GM23338 (cell line): ENCODE measurements around the gene DNAH8.

Source experiments
- CREB1 ChIP-seq: fragments of 250-450 bp; sonication (Bioruptor Pico); IDR thresholded peaks from 2 replicates; pipeline ENCODE4 v1.5.0; 2020; ENCODE audit warnings: low read depth, mild to moderate bottlenecking, moderate library complexity
- EZH2 ChIP-seq: fragments of 200-600 bp; sonication (generic); IDR thresholded peaks from one replicate; pipeline ENCODE4 v1.8.0; 2017; ENCODE audit warnings: antibody characterized with exemption, mild to moderate bottlenecking, low read depth; ENCODE audit not compliant: unreplicated experiment
- EZH2phosphoT487 ChIP-seq: fragments of 200-600 bp; sonication (generic); IDR thresholded peaks from one replicate; pipeline ENCODE4 v1.8.1; 2018; ENCODE audit warnings: antibody characterized with exemption; ENCODE audit not compliant: unreplicated experiment
- JUNB ChIP-seq: IDR thresholded peaks from one replicate; pipeline ENCODE4 v1.6.1; 2016; ENCODE audit warnings: antibody characterized with exemption; ENCODE audit not compliant: unreplicated experiment
- POLR2AphosphoS5 ChIP-seq: IDR thresholded peaks from 2 replicates; pipeline ENCODE4 v1.6.1; 2016; ENCODE audit warnings: antibody characterized with exemption, low read depth
- STAT1 ChIP-seq: IDR thresholded peaks from one replicate; pipeline ENCODE4 v1.6.1; 2016; ENCODE audit warnings: antibody characterized with exemption; ENCODE audit not compliant: unreplicated experiment
- ZNF114 ChIP-seq: fragments of 250-450 bp; sonication (Bioruptor Pico); IDR thresholded peaks from 2 replicates; pipeline ENCODE4 v1.5.0; 2020; ENCODE audit warnings: mild to moderate bottlenecking, moderate library complexity
- ZNF331 ChIP-seq: fragments of 250-450 bp; sonication (Bioruptor Pico); IDR thresholded peaks from 2 replicates; pipeline ENCODE4 v1.5.0; 2020; ENCODE audit warnings: low read depth, mild to moderate bottlenecking, moderate library complexity
- TF ChIP-seq, protein P1 (sequence below), 2 experiments: fragments of 200-600 bp in 1 of 2; sonication (generic) in 1 of 2; conservative IDR thresholded peaks; 2 replicates each; pipeline versions ENCODE4 v1.5.1 to v1.6.1; 2016 to 2017; ENCODE audit warnings: antibody characterized with exemption in 2 of 2, low read depth in 2 of 2, mild to moderate bottlenecking in 2 of 2, moderate library complexity in 1 of 2
- TF ChIP-seq, protein P2 (sequence below): IDR thresholded peaks from one replicate; pipeline ENCODE4 v1.6.1; 2018; ENCODE audit warnings: antibody characterized with exemption; ENCODE audit not compliant: unreplicated experiment
- TF ChIP-seq, protein P3 (sequence below): IDR thresholded peaks from 2 replicates; pipeline ENCODE4 v1.6.1; 2016; ENCODE audit warnings: antibody characterized with exemption

DNA sequence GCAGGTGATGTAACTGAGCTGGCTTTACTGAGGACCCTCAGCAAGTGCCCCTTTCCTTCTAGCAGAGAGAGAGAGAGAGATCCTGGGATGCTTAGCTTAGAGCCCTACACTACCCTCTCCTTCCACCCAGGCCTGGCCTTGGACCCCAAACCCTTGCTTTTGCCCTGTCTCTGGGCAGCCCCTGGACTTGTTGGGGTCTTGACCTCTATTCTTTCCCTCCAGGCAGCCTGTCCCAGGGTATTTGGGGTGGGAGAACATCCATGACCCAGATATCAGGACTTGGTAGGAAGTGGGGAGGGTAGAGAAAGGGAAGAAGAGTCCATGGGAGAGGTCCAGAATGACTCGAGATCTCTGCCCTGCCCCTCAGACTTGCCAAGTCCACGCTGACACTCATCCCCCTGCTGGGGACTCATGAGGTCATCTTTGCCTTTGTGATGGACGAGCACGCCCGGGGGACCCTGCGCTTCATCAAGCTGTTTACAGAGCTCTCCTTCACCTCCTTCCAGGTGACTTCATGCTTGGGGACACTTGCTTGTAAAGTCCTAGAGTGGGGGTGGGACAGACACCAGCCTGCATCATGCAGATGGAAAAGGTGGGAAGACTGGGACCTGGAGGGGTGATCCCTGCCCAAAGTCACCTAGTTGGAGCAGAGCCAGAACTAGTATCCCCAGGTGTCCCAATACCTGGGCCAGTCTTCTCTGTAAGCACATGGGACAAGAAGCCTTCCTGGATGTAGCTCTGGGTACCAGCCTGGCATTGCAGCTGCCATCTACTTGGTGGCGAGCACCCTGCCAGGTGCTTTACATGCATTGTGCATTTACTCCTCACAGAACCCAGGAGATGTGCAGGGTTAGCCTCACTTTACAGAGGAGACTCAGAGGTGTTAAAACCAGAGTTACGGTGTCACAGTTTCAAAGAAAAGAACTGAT lies 364.4 kb downstream of the DNAH8 start:
- TF ChIP-seq, protein P1, sequence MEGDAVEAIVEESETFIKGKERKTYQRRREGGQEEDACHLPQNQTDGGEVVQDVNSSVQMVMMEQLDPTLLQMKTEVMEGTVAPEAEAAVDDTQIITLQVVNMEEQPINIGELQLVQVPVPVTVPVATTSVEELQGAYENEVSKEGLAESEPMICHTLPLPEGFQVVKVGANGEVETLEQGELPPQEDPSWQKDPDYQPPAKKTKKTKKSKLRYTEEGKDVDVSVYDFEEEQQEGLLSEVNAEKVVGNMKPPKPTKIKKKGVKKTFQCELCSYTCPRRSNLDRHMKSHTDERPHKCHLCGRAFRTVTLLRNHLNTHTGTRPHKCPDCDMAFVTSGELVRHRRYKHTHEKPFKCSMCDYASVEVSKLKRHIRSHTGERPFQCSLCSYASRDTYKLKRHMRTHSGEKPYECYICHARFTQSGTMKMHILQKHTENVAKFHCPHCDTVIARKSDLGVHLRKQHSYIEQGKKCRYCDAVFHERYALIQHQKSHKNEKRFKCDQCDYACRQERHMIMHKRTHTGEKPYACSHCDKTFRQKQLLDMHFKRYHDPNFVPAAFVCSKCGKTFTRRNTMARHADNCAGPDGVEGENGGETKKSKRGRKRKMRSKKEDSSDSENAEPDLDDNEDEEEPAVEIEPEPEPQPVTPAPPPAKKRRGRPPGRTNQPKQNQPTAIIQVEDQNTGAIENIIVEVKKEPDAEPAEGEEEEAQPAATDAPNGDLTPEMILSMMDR (conservative IDR thresholded peaks at IDR 0.05; ENCODE audit: low read depth in 2 of 2), result no peak
- TF ChIP-seq EZH2phosphoT487 (no peak), EZH2 (no peak), POLR2AphosphoS5 (no peak), ZNF331 (no peak), JUNB (no peak), ZNF114 (CRISPR knock-in tag) (no peak), CREB1 (CRISPR knock-in tag) (no peak), STAT1 (no peak)
- TF ChIP-seq, protein P2, sequence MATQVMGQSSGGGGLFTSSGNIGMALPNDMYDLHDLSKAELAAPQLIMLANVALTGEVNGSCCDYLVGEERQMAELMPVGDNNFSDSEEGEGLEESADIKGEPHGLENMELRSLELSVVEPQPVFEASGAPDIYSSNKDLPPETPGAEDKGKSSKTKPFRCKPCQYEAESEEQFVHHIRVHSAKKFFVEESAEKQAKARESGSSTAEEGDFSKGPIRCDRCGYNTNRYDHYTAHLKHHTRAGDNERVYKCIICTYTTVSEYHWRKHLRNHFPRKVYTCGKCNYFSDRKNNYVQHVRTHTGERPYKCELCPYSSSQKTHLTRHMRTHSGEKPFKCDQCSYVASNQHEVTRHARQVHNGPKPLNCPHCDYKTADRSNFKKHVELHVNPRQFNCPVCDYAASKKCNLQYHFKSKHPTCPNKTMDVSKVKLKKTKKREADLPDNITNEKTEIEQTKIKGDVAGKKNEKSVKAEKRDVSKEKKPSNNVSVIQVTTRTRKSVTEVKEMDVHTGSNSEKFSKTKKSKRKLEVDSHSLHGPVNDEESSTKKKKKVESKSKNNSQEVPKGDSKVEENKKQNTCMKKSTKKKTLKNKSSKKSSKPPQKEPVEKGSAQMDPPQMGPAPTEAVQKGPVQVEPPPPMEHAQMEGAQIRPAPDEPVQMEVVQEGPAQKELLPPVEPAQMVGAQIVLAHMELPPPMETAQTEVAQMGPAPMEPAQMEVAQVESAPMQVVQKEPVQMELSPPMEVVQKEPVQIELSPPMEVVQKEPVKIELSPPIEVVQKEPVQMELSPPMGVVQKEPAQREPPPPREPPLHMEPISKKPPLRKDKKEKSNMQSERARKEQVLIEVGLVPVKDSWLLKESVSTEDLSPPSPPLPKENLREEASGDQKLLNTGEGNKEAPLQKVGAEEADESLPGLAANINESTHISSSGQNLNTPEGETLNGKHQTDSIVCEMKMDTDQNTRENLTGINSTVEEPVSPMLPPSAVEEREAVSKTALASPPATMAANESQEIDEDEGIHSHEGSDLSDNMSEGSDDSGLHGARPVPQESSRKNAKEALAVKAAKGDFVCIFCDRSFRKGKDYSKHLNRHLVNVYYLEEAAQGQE, result no peak
- TF ChIP-seq, protein P3, sequence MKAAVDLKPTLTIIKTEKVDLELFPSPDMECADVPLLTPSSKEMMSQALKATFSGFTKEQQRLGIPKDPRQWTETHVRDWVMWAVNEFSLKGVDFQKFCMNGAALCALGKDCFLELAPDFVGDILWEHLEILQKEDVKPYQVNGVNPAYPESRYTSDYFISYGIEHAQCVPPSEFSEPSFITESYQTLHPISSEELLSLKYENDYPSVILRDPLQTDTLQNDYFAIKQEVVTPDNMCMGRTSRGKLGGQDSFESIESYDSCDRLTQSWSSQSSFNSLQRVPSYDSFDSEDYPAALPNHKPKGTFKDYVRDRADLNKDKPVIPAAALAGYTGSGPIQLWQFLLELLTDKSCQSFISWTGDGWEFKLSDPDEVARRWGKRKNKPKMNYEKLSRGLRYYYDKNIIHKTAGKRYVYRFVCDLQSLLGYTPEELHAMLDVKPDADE, result no peak
